Measurements from ENCODE around the gene SNW1.
"Not testable (repeated sequence)": the region's sequence is repeated elsewhere in the genome, so short reads cannot be mapped to it uniquely, and the experiment has no call there.

The SNW1 gene

GRCh38 chr14:77752266-77752665, 8.7 kb downstream of the SNW1 start:
- TF ChIP-seq, protein P1, sequence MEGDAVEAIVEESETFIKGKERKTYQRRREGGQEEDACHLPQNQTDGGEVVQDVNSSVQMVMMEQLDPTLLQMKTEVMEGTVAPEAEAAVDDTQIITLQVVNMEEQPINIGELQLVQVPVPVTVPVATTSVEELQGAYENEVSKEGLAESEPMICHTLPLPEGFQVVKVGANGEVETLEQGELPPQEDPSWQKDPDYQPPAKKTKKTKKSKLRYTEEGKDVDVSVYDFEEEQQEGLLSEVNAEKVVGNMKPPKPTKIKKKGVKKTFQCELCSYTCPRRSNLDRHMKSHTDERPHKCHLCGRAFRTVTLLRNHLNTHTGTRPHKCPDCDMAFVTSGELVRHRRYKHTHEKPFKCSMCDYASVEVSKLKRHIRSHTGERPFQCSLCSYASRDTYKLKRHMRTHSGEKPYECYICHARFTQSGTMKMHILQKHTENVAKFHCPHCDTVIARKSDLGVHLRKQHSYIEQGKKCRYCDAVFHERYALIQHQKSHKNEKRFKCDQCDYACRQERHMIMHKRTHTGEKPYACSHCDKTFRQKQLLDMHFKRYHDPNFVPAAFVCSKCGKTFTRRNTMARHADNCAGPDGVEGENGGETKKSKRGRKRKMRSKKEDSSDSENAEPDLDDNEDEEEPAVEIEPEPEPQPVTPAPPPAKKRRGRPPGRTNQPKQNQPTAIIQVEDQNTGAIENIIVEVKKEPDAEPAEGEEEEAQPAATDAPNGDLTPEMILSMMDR (IDR thresholded peaks at IDR 0.05), result no peak
- no peak overlapping the region for H3K27ac ChIP-seq
- H3K4me3 ChIP-seq (ENCODE audit: low read depth, low read length), result no peak overlapping the region
- no peak overlapping the region for H2AFZ ChIP-seq
- H3K9ac ChIP-seq, result no peak overlapping the region
- H3K79me2 ChIP-seq, result peaks cover 32% of the 10 kb centered on the region
- H3K9me3 ChIP-seq (ENCODE audit: control insufficient read depth, low read length), result no peaks in the 10 kb centered on the region
- peaks cover 4% of the 10 kb centered on the region for H3K4me1 ChIP-seq
- no peak overlapping the region for H3K4me2 ChIP-seq (ENCODE audit: low read length)
- H3K27me3 ChIP-seq (ENCODE audit: control insufficient read depth, insufficient read depth, low read length), result no peaks in the 10 kb centered on the region
- no peaks in the 10 kb centered on the region for H3K36me3 ChIP-seq (ENCODE audit: control insufficient read depth, insufficient read depth, low read length)

GRCh38 chr14:77747425-77747824, 13.5 kb downstream of the SNW1 start:
- not testable (repeated sequence) for H3K4me1 ChIP-seq; H3K27me3 ChIP-seq (ENCODE audit: control insufficient read depth, insufficient read depth, low read length); H2AFZ ChIP-seq; H3K4me2 ChIP-seq (ENCODE audit: low read length); H3K9ac ChIP-seq; H3K27ac ChIP-seq; H3K9me3 ChIP-seq (ENCODE audit: control insufficient read depth, low read length); H3K36me3 ChIP-seq (ENCODE audit: control insufficient read depth, insufficient read depth, low read length); H3K4me3 ChIP-seq (ENCODE audit: low read depth, low read length)
- H3K79me2 ChIP-seq, result peaks cover 14% of the 10 kb centered on the region

GRCh38 chr14:77746064-77746702, 14.8 kb downstream of the SNW1 start:
- no peak overlapping the region for H2AFZ ChIP-seq
- H3K36me3 ChIP-seq (ENCODE audit: control insufficient read depth, insufficient read depth, low read length), result no peaks in the 10 kb centered on the region
- no peak overlapping the region for H3K4me3 ChIP-seq (ENCODE audit: low read depth, low read length)
- H3K27me3 ChIP-seq (ENCODE audit: control insufficient read depth, insufficient read depth, low read length), result no peaks in the 10 kb centered on the region
- no peak overlapping the region for H3K4me2 ChIP-seq (ENCODE audit: low read length)
- H3K9me3 ChIP-seq (ENCODE audit: control insufficient read depth, low read length), result no peaks in the 10 kb centered on the region
- TF ChIP-seq, protein P1 (IDR thresholded peaks at IDR 0.05), result no peak
- H3K9ac ChIP-seq, result no peak overlapping the region
- H3K27ac ChIP-seq, result no peak overlapping the region
- H3K4me1 ChIP-seq, result no peaks in the 10 kb centered on the region
- peaks cover 20% of the 10 kb centered on the region for H3K79me2 ChIP-seq

DNA sequence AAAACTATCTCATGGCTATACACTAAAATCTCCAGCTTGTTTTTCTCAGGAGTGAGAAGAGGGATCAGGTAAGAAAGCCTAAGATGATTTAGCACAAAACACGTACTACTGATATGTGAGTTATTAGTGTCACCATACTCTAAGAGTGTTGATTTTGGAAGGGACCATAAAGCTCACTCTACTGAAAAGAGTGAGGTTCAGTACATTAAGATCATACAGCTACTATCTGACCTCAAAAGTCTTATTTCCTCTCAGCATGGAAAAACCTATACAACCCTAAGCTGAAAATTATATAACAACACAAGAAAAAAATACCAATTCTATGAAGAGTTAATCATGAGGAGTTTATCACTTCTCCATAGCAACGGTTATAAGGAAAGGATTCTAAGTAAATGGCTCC, 19.5 kb downstream of the SNW1 start:
- no peak overlapping the region for H3K27ac ChIP-seq
- H3K36me3 ChIP-seq (ENCODE audit: control insufficient read depth, insufficient read depth, low read length), result peaks cover 3% of the 10 kb centered on the region
- H3K27me3 ChIP-seq (ENCODE audit: control insufficient read depth, insufficient read depth, low read length), result no peaks in the 10 kb centered on the region
- H3K79me2 ChIP-seq, result peaks cover 20% of the 10 kb centered on the region
- no peaks in the 10 kb centered on the region for H3K4me1 ChIP-seq
- H3K9ac ChIP-seq, result no peak overlapping the region
- no peak overlapping the region for H2AFZ ChIP-seq
- no peaks in the 10 kb centered on the region for H3K9me3 ChIP-seq (ENCODE audit: control insufficient read depth, low read length)
- H3K4me2 ChIP-seq (ENCODE audit: low read length), result no peak overlapping the region
- H3K4me3 ChIP-seq (ENCODE audit: low read depth, low read length), result no peak overlapping the region
- TF ChIP-seq, protein P1 (IDR thresholded peaks at IDR 0.05), result no peak

- Histone ChIP-seq H3K36me3 (ENCODE audit: control insufficient read depth, insufficient read depth, low read length) (peaks cover 3% of the 10 kb centered on the region), H3K27ac (no peak overlapping the region), H3K4me2 (ENCODE audit: low read length) (no peak overlapping the region), H3K79me2 (peaks cover 18% of the 10 kb centered on the region), H2AFZ (no peak overlapping the region), H3K4me1 (no peaks in the 10 kb centered on the region), H3K9me3 (ENCODE audit: control insufficient read depth, low read length) (no peaks in the 10 kb centered on the region), H3K4me3 (ENCODE audit: low read depth, low read length) (no peak overlapping the region), H3K27me3 (ENCODE audit: control insufficient read depth, insufficient read depth, low read length) (no peaks in the 10 kb centered on the region), H3K9ac (no peak overlapping the region)
- TF ChIP-seq, protein P1 (IDR thresholded peaks at IDR 0.05), result no peak
Observed at GRCh38 chr14:77738559-77739250, 22.3 kb downstream of the SNW1 start.

Data from parathyroid adenoma (tissue), 2 donors.